K562 (cell line): ENCODE data around the gene MKLN1. TPM values are rescaled to one million over a fixed set of nuclear protein-coding genes. Genes with fewer than 3 reads are reported as not detected.

Experiments
- ADNP ChIP-seq: fragments of 200-800 bp; sonication (Bioruptor generic); IDR thresholded peaks from 2 replicates; pipeline ENCODE4 v1.6.1; 2016; ENCODE audit warnings: missing genetic modification characterization, missing compliant biosample characterization
- CREB1 ChIP-seq, 2 experiments: sonication (generic) in 1 of 2; formaldehyde crosslinking in 1 of 2; IDR thresholded peaks; 2 replicates each; pipeline versions ENCODE4 v1.6.1 to v1.8.0; 2012 to 2022; ENCODE audit warnings: inconsistent platforms in 1 of 2, mild to moderate bottlenecking in 1 of 2, missing genetic modification reagents in 1 of 2, moderate library complexity in 1 of 2
- CXXC5 ChIP-seq: fragments of 250-450 bp; sonication (Bioruptor Pico); IDR thresholded peaks from 2 replicates; pipeline ENCODE4 v1.8.0; 2022; ENCODE audit warnings: inconsistent platforms, mild to moderate bottlenecking, moderate library complexity
- NCOR1 ChIP-seq: fragments of 450-650 bp; IDR thresholded peaks from 2 replicates; pipeline ENCODE4 v1.6.1; 2016; ENCODE audit warnings: mild to moderate bottlenecking, moderate library complexity
- PHF8 ChIP-seq: fragments of 200-600 bp; sonication (generic); IDR thresholded peaks from 2 replicates; pipeline ENCODE4 v1.6.1; 2012; ENCODE audit warnings: mixed run types, mild to moderate bottlenecking, inconsistent platforms, low read length, moderate library complexity, borderline replicate concordance
- SRF ChIP-seq, 2 experiments: fragments of 250-450, 450-650 bp in 1 of 2; sonication (Bioruptor Pico) in 1 of 2; sonication (generic) in 1 of 2; formaldehyde crosslinking; IDR thresholded peaks; 2 replicates each; pipeline versions ENCODE4 v1.5.0 to v1.5.1; 2020 to 2022; ENCODE audit warnings: mild to moderate bottlenecking in 1 of 2, missing genetic modification reagents in 1 of 2
- ZNF324 ChIP-seq: fragments of 250-450 bp; sonication (Bioruptor Pico); IDR thresholded peaks from 2 replicates; pipeline ENCODE4 v1.4.0; 2020; ENCODE audit warnings: mild to moderate bottlenecking
- ZNF592 ChIP-seq: fragments of 450-650 bp; IDR thresholded peaks from 2 replicates; pipeline ENCODE4 v1.6.1; 2017; ENCODE audit warnings: antibody characterized with exemption, mild to moderate bottlenecking
- polyA plus RNA-seq, 8 experiments: library from polyadenylated mRNA; depleted of rRNA in 4 of 8; stranded (reverse) in 5 of 8; unstranded in 3 of 8; fragments of >200 nt; fragmentation: Nextera tagmentation in 2 of 8; fragmentation: Illumina TruSeq in 1 of 8; extraction: Ambion mirVana in 2 of 8; extraction: Trizol in 1 of 8; gene quantifications; 2 replicates each; pipeline versions ENCODE4 v1.2.1 to v1.2.3, GENCODE V29; 2011 to 2014; ENCODE audit warnings: inconsistent platforms in 1 of 8, missing spikeins in 1 of 8
- total RNA-seq, 7 experiments: library from RNA; depleted of rRNA in 6 of 7; stranded (reverse); fragments of >200 nt in 6 of 7; fragmentation: Illumina TruSeq in 2 of 7; extraction: Trizol in 2 of 7; gene quantifications; 2 replicates each; pipeline versions ENCODE4 v1.2.1 to v1.2.3, GENCODE V29; 2011 to 2021; ENCODE audit warnings: low replicate concordance in 1 of 7

The MKLN1 gene
- total and polyA plus RNA-seq, 9 of the 15 experiments (the other 6 are each of a cell fraction or from before 2014, with no cell fraction given), result 18.6 to 80.4 (median 56.0) TPM

GRCh38 chr7:131325179-131325840 is 2.4 kb upstream of the MKLN1 start (continued):
- no peak for TF ChIP-seq NCOR1
- TF ChIP-seq ZNF324, result no peak
- peak; percentile 16; the same call in 1 of the 2 replicates for TF ChIP-seq ADNP (tag)
- TF ChIP-seq SRF (CRISPR knock-in tag; IDR thresholded peaks at IDR 0.05), result no peak
- peak; percentile 34; the same call in 1 of the 2 replicates for TF ChIP-seq CXXC5 (CRISPR knock-in tag)
- no peak for TF ChIP-seq CREB1 (IDR thresholded peaks at IDR 0.05)
- no peak for TF ChIP-seq CREB1 (CRISPR knock-in tag; IDR thresholded peaks at IDR 0.05)
- no peak for TF ChIP-seq PHF8
- TF ChIP-seq ZNF592, result 0 out of 2 replicates have a peak, but pooled peaks have one; percentile 29
